ENCODE measurements around the gene GNG7.
"Not testable (repeated sequence)": the region's sequence is repeated elsewhere in the genome, so short reads cannot be mapped to it uniquely, and the experiment has no call there.

GNG7 gene

DNA sequence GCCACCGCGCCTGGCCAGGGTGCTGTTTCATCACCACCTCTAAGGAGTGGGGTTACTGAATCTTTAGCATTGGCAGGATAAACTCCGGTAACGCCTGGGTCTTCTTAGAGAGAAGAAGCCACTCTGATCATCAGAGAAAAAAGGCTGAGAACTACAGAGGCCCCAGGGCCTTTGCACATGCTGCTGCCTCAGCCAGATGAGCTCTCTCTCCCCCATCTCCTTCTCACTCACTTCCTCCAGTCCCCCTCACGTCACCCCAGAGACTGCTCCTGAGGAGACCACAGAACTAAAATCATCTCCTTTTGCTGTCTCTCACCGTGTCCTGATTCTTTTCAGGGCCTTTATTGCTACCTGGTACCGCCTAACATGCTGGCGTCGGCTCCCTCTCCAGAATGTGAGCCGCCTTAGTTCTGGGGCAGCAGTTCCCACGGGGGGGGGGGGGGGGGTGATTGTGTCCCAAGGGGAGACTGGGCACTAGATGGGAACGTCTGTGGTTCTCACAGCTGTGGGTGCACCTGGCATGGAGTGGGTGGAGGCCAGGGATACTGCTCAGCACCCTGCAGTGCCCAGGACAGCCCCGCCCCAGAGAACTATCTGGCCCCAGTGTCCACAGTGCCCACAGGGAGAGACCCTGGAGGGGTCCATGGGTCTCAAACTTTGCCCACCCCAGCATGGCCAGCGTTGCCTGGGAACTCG lies 23.8 kb upstream of the GNG7 start:
- no peak for DNase-seq

DNA sequence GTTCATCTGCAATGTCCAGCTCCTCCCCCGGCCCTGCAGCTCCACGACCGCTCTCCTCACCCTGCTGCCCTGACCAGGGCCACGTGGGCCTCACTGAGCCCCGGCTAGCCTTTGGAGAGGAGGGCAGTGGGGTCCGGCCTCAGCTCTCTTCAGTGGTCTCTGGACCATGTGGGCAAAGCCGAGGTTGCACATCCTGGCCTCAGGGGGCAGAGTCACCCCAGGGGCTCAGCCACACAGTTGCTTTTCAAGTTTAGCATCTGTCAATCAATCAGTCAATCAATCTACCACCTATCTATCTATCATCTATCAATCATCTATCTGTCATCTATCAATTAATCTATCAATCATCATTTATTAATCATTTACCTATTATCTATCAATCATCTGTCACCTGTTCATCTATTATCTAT lies 21.7 kb upstream of the GNG7 start:
- DNase-seq = no peak

DNA sequence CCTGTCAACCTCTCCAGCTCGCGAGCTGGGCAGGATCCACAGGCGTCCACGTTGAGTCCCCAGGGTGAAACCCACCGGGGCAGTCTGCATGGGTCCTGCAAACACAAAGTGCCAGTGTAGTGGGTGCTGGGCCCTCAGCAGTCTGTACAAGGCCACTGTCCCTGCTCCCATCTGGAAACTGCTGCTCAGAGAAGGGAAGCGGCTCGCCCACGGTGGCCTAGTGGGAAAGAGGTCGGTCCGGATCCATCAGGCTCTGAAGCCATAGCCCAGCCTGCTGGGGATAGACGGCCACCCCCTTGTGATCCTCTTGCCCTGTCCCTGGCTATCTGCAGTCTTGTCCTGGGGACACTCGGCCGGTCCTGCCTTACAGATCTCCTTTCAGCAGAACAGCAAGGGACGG lies 21.3 kb upstream of the GNG7 start:
- no peak for DNase-seq

DNA sequence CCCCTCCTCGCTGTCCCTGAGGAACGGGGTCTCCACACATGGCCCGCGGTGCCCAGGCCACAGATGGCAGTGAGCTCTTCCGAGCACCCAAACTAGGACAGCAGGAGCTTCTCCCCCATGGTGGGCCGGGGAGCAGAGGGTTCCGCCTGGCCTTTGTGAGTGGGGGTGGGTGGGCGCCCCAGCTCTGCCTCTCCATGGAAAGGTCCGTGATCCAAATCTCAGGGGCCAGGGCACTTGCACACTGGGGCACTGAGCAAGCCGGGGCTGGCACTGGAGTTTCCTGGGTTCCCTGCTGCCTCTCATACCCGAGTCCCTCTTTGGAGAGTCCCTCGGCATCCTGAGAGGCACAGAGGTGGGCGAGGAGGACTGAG lies 20.8 kb upstream of the GNG7 start:
- no peak for DNase-seq

DNA sequence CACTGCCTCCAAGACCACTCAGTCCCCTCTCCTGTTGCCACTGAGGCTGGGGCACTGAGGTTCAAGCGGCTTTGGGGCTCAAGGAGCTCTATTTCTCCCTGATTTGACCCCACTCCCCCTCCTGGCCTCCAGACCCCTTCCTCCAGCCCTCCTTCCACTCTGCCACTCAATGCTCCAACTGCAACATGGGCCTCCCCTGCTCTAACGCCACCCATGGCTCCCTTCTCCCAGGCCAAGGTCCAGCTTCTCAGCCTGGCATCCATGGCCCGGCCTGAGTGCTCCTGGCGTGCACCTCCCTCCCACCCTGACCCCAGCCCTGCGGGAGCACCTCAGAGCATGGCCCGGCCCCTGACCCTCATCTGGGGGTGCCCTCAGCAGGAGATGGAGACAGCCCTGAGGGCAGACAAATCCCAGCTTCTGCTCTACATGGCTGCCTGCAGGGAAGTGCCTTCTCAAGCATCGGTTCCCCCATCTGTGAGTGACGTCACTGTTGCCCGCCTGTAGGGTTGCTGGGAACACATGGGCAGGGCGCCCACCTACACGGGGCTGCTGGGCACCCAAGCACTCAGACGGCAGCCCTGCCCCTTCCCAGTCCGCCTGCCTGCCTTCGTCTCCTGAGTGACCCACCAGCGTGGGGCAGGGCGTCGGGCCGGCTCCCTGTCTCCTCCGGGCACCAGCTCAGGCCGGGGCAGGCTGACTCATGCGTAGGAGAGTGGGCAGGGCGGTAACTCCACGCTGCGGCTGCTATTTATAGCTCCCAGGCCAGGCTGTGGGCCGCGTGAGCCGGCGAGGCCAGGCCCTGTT lies 20.2 kb upstream of the GNG7 start:
- peak; percentile 83 for DNase-seq

DNA sequence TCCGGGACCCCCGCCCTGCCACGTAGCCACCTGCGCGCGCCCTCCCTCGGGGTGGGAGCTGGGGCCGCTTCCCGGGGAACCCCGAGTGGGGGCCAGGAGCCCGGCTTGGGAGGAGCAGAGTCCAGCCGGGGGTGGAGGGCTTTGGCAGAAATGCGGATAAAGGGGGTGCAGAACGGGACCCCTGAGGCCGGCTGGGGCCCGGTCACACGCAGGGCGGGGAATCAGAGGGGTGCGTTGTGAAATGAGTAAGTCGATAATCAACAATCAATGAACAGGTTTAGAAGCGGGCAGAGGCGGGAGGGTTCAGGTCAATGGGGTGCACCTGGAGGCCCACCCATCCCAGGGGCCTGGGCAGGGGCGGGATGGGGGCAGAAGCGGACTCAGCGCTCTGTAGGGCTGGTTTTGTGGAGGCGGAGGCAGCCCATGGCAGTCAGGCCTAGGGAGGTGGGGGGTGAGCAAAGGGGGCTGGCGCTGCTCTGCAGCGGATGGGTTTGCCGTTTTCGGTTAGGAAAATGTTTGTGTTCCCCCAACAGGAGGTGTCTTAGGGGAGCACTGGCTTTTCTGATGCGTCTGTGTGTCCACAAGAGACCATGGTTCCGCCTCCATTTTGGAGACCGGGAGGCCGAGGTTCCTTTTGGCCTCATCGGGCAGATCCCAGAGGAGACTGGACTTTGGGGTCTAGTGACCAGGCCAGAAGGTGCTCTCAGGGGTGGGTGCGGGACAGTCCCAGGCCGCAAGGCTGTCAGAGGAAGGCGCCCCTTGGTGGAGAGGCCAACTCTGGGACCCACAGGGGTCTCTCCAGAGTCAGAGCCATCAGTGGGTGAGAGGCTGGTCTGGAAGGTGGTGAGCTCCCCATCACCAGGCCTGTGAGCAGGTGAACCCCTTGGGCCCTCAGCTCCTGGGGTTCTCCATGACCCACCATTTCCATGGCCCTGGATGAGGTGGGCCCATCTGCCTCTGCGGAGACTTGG lies 19.4 kb upstream of the GNG7 start:
- DNase-seq = no peak

DNA sequence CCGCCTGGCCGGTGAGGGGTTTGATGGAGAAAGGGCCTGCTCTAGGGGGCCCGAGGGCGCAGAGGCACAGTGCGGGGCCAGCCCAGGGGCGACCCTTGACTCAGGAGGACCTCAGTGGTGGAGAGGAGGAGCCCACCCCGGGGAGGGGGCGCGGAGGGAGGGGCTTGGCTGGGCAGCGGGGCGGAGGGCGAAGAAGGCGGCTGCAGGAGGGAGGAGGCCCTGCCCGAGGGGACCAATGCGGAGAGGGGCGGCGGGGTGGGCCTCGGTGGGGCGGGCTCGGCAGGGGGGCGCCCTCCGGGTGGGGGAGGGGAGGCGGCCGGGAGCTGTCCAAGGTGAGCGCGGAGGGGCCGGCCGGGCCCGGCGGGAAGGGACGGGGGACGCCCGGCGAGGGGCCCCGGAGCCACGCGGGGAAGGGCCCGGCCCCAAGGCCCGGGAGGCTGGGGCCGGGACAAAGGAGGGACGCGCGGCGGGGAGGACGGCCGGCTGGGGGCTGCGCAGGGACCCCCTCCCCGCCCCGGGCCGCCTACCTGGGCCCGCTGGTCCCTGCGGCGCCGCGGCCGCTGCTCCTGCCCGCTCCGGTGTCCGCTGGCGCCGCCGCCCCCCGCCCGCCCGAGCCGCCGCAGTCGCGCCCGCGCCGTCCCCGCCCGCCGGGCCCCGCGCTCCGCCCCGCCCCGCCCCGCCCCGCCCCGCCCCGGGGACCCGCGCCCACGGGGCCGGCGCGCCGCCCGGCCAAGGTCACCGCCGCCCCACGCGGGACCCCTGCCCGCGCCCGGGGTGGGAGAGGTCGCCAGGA lies 18.5 kb upstream of the GNG7 start, which contains the start of gene DIRAS1:
Gene DIRAS1 (minus strand): TSS at position 596 of the 793 bp plus-strand sequence. CDS start 3,566 bp downstream, outside the sequence.
- DNase-seq = no peak

DNA sequence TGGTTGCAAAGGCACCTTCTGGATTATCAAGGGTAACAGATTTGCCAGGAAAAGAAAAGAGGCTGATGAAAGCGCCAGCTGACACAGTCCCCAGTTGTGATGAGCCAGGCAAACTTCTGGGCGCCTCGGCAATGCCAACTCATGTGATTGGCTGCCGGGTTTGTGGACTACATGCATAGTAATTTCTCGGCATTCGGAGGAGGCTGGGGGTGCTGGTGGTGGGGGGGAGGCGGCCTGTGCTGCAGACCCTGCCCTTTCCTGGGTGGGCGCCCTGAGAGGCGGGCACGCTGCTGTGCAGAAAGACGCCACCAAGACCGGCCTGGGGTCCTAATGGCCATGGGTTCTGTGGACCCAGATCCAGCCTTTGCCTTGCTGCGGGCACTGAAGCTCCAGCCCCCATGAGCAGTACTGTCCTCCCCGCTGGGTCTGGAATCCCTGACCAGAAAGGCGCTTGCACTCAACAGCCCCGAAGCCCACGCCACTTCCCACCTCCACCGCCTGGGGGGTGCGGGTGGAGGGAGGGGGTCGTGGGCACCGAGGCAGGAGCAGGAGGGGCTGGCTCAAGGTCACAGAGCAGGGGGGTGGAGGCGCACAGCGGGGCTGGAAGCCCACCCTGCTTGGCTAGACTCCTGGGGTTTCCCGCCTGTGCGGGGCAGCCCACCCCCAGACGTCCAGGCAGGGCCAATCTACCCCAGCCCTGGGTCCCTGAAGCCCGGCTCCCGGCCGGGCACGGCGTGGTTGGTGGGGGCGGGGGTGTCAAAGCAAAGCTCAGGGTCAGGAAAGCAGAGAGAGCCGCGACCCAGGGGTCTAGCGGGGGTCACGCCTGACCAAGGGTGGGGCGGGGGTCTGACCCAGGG lies 17.7 kb upstream of the GNG7 start:
- DNase-seq = peak; percentile 24

DNA sequence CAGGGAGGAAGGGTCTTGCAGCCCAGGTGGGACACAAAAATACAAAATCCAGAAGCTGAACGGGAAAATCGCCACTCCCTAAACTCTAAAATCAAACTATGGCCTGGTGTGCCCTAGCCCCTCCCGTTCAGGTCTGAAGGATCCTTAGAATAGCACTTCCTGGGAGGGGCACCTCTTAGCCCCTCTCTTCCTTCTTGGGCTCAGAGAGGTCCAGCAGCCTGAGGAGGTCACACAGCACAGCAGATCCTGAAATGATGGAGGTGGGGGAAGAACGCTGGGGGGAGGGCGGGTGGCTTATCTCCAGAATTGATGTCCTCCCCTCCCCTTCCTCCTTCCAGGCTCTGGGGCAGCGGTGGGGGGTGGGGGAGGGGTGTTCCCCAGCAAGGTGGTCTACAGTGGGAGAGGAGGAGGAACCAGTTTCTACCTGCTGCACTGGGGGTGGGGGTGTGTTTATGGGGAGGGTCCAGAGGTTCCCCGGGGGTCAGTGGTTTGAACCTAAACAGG lies 16.8 kb upstream of the GNG7 start:
- no peak for DNase-seq

DNA sequence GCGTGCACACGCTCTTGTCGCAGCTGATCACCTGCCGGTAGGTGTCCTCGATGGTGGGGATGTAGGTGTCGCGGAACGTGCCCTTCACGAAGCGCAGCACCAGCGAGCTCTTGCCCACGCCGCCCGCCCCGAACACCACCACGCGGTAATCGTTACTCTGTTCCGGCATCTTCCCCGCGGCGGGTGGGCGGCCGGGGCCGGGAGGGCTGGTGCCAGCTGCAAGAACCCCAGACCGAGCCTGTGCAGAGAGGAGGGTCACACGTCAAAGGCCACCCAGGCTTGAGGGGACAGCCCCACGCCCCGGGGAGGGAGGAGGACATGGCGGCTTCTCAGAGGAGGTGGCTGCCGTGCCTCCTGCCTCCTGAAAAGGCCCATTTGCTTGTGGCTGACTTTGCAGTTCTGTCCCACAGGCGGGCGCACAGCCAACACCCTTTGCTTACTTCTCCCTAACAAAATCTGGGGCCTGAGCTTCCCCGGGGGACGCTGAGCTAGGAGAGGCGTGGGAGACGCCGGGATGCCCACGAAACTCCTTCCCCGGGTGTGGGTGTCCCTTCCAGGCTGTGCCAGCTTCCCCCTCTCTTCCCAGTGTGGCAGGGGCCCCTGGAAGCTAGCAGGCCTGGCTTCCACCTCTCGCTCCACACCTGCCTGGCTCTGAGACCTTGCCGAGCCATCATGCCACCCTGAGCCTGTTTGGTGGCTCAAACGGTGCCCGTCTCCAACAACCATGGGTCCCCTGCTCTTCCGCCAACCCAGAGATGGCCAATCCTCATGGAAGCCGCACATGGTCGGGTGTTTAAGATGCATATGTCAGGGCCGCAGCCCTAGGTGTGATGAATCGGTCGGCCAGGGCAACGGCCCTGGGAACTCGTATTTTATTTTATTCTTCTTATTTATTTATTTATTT lies 15.4 kb upstream of the GNG7 start:
- no peak for DNase-seq

DNA sequence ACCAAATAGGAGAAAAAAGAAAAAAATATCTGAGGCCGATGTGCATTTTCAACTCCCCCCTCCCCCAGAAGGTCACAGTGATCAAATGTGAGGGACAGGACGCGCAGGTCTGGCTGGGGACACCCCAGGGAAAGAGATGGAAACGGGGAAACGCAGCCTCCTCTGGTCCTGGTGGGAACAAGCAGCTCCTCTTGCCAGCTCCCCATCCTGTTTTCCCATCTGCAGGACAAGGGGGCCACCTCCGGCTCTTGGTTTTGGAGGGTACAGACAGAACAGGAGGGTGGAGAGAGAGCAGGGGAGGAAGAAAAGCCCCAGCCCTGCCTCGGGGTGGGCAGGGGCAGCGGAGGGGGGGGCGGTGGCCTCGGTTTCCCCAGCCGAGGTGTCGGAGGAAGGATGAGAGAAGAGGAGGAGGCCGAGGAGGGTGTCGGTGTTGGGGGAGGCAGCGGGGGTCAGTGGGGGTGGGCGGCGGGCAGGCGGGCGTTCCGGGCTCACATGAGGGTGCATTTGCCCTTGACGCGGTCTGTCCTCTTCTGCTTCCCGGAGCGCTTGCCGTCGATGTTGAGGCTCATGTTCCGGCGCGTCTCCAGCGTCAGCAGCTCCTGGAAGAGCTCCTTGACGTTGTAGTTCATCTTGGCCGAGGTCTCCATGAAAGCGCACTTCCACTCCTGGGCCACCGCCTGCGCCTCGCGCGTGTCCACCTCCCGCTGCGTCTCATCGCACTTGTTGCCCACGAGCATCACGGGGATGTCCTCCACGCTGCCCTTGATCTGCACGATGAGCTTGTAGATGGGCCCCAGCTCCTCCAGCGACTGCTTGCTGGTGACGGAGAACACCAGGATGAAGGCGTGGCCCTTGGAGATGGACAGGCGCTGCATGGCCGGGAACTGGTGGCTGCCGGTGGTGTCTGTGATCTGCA lies 14.5 kb upstream of the GNG7 start:
- no peak for DNase-seq

DNA sequence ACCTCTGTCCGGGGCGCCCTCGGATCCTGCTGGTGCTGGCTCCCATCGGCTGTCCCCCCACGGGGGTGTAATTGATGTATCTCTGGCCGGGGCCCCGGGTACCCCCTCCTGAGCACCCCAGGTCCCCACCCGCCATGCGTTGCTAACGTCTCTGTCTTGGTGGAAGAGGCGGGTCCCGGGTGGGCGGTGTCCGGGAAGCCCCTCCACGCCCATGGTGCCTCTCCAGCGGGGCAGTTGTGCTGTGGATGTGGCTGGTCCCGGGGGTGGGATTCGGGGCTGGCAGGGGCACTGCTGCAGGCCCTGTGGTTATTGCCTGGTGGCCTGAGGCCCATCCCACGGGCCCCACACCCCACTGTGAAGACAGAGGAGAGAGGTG lies 13.8 kb upstream of the GNG7 start:
- DNase-seq = no peak

DNA sequence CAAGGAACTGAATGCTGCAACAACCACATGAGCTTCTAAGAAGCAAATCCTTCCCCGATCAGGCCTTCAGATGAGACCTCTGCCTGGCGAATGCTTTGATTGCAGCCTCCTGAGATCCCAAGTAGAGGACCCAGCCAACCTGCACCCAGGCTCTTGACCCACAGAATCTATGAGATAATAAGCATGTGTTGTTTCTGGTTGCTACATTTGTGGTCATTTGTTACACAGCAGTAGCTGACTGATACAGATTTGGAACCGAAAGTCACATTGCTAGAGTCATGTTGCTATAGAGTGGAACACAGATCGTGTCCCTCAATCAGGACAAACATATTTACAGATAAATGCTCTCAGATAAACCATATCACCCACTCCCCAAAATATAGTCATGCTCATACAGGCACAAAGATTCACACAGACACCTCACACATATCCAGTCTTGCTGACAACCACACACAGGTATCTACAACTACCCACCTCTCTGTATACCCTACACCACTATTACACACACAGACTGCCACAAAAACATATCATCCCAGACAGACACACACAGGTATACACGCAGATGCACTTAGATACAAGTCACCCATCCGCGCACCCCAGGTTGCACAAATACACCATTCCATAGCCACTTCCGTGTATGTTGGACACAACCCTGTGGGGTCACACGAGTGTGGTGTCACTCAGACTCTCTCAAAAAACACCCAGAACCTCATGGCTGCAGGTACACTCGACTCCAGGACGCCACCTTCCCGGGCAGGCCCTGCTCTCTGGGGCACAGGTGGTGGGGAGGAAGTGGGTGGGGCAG lies 13.2 kb upstream of the GNG7 start:
- no peak for DNase-seq

DNA sequence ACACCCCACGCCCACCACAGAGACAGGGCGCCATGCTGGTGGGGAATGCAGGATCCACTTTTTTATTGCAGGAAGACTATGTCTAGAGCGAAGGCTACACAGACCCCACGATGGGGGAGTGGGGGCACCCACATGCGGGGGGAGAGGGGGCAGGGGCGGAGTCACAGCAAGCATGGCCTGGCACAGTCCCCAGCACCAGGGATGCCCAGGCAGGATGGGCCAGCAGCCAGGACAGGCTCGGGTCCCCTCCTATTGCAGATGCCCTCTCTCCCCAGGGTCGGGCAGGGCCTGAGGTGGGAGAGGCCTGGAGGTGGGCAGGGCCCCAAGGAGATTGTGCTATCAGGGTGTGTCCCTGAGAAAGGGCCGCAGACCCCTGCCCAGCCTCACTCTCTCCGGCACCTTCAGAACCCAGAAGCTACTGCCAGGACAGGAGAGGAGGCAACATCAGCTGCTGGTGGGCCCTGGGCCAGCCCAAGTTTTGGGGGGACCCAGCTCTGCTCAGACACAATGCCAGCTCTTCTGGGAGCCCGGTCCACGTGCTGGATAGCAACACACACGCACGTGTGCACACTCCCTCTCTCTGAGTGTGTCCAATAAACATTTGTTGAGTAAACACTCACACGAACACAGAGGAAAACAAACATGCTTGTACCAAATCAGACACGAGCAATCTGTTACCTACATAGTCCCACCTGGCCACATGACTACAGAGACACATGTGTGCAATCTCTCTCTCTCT lies 12.2 kb upstream of the GNG7 start:
- DNase-seq = no peak

DNA sequence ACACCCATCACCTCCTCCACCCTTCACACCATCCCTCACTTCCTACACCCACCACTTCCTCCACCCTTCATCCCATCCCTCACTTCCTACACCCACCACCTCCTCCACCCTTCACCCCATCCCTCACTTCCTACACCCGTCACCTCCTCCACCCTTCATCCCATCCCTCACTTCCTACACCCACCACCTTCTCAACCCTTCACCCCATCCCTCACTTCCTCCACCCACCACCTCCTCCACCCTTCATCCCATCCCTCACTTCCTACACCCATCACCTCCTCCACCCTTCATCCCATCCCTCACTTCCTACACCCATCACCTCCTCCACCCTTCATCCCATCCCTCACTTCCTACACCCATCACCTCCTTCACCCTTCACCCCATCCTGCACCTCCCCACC lies 11.6 kb upstream of the GNG7 start:
- DNase-seq = not testable (repeated sequence)

DNA sequence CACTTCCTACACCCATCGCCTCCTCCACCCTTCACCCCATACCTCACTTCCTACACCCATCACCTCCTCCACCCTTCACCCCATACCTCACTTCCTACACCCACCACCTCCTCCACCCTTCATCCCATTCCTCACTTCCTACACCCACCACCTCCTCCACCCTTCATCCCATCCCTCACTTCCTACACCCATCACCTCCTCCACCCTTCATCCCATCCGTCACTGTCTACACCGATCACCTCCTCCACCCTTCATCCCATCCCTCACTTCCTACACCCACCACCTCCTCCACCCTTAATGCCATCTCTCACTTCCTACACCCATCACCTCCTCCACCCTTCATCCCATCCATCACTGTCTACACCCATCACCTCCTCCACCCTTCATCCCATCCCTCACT lies 10.7 kb upstream of the GNG7 start:
- DNase-seq = not testable (repeated sequence)

DNA sequence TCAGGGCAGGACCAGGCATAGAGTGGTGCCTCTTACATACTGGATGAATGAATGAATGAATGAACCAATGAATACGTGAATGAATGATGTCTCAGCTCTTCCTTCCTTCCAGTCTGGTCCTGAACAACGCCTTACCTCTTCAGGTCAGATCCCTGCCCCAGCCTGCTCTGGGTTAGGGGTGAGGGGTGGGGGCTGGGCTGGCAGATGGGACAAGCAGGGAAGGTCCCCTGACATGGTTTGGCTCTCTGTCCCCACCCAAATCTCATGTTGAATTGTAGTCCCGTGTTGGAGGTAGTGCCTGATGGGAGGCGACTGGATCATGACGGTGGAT lies 9.3 kb upstream of the GNG7 start:
- no peak for DNase-seq
